ENCODE results near the gene LDHAL6B. TPM values are rescaled to one million over a fixed set of nuclear protein-coding genes. Genes with fewer than 3 reads are reported as not detected.

The LDHAL6B gene
- total and polyA plus RNA-seq, 9 of the 15 experiments (the other 6 are each of a cell fraction or from before 2014, with no cell fraction given): not detected

GRCh38 chr15:59236394-59236793 is 29.8 kb downstream of the LDHAL6B start:
- ATAC-seq (no peak), FAIRE-seq (no peak), DNase-seq (ENCODE audit: extremely low read depth in 1 of 4, low spot score in 3 of 4) (no peak)
- Histone ChIP-seq H3K27ac (ENCODE audit: extremely low read depth, low read depth, low read length) (no peak overlapping the region), H2AFZ (ENCODE audit: low read depth, low read length) (no peak overlapping the region), H3K9me3 (replicated peaks; ENCODE audit: control insufficient read depth, insufficient read depth, low read depth, low read length) (no peaks in the 10 kb centered on the region), H3K4me2 (ENCODE audit: insufficient read depth, low read length) (no peak overlapping the region), H3K79me2 (ENCODE audit: control insufficient read depth, insufficient read depth, low read length) (no peaks in the 10 kb centered on the region), H3K9me1 (ENCODE audit: control insufficient read depth, insufficient read depth, low read length) (no peaks in the 10 kb centered on the region), H3K36me3 (ENCODE audit: control insufficient read depth, insufficient read depth, low read length) (no peaks in the 10 kb centered on the region), H4K20me1 (replicated peaks; ENCODE audit: control insufficient read depth, insufficient read depth, low read length) (no peaks in the 10 kb centered on the region), H3K4me3 (no peak overlapping the region), H3K27me3 (ENCODE audit: control insufficient read depth in 2 of 2, insufficient read depth in 2 of 2, low read length in 2 of 2) (peaks cover 5 to 8% of the 10 kb centered on the region in 2 experiments; a peak in 4 of 5 replicates), H3K4me1 (replicated peaks in 1 of 2; ENCODE audit: control insufficient read depth in 2 of 2, insufficient read depth in 2 of 2, low read length in 2 of 2) (no peaks in the 10 kb centered on the region), H3K9ac (ENCODE audit: insufficient read depth in 1 of 2, low read depth in 2 of 2, low read length in 2 of 2) (no peak overlapping the region)
- in situ Hi-C loops (cut with MboI): no loop called here
- CTCF ChIA-PET (ENCODE audit: low intra/inter-chr PET ratio): no interaction called here
- 0% methylated on average over 1 of the region's 1 CpG for WGBS (ENCODE audit: insufficient coverage, low coverage, missing lambda C conversion rate)
- no TSS peak for BruUV-seq (replicated peaks)
- intact Hi-C loops (cut with micrococcal nuclease): no loop called here
- POLR2A ChIA-PET: no interaction called here
- TF ChIP-seq ZNF407 (IDR thresholded peaks at IDR 0.05; ENCODE audit: low read depth) (no peak), SAFB2 (IDR thresholded peaks at IDR 0.05; ENCODE audit: borderline replicate concordance, low read depth, low read length, severe bottlenecking) (no peak), CHAMP1 (IDR thresholded peaks at IDR 0.05) (no peak), SLC30A9 (CRISPR knock-in tag; IDR thresholded peaks at IDR 0.05) (no peak), ZNF77 (CRISPR knock-in tag; IDR thresholded peaks at IDR 0.05) (no peak), U2AF2 (optimal IDR thresholded peaks at IDR 0.05; ENCODE audit: low read depth, low read length) (no peak), CREB1 (IDR thresholded peaks at IDR 0.05) (no peak), CREB1 (CRISPR knock-in tag; IDR thresholded peaks at IDR 0.05) (no peak), ATF1 (CRISPR knock-in tag; IDR thresholded peaks at IDR 0.05) (no peak), ATF1 (tag; IDR thresholded peaks at IDR 0.05) (no peak), GATAD2A (IDR thresholded peaks at IDR 0.05) (no peak), ESRRA (IDR thresholded peaks at IDR 0.05; ENCODE audit: borderline replicate concordance, low read depth) (no peak), ZSCAN29 (IDR thresholded peaks at IDR 0.05) (no peak)
